ENCODE results near the gene KCNB1.

- TF ChIP-seq CTCF (IDR thresholded peaks at IDR 0.05) = no peak
- TF ChIP-seq POLR2A (IDR thresholded peaks at IDR 0.05) = no peak
Measured at GRCh38 chr20:49510562-49511122, 28.2 kb upstream of the KCNB1 start.

Measured in uterus (tissue), 2 donors.